OCI-LY1 (cell line): ENCODE measurements around the gene ITM2B.

Experiments
- H2AFZ ChIP-seq: fragments of 200-600 bp; sonication (generic), shearing (Covaris generic); 2 replicates; pipeline ENCODE4 v1.6.0; 2014; ENCODE audit warnings: antibody characterized with exemption, mild to moderate bottlenecking, low read length
- H3F3A ChIP-seq: fragments of 200-600 bp; sonication (generic), shearing (Covaris generic); 2 replicates; pipeline ENCODE4 v1.6.0; 2014; ENCODE audit warnings: mild to moderate bottlenecking, antibody characterized with exemption, low read length, moderate library complexity; ENCODE audit not compliant: insufficient read depth
- H3K27ac ChIP-seq: fragments of 200-600 bp; sonication (generic); 2 replicates; pipeline ENCODE4 v1.5.1; 2014; ENCODE audit warnings: low read length, mixed run types, mild to moderate bottlenecking, low read depth; ENCODE audit not compliant: poor library complexity, severe bottlenecking
- H3K27me3 ChIP-seq: fragments of 200-600 bp; sonication (generic); 2 replicates; pipeline ENCODE4 v1.6.0; 2014; ENCODE audit warnings: antibody characterized with exemption, mild to moderate bottlenecking, low read length, moderate library complexity; ENCODE audit not compliant: insufficient read depth
- H3K36me3 ChIP-seq: fragments of 200-600 bp; sonication (generic); 2 replicates; pipeline ENCODE4 v1.6.1; 2014; ENCODE audit warnings: mild to moderate bottlenecking, antibody characterized with exemption, low read length, moderate library complexity, mixed read lengths; ENCODE audit not compliant: insufficient read depth
- H3K4me1 ChIP-seq: fragments of 200-600 bp; sonication (generic); 2 replicates; pipeline ENCODE4 v1.5.1; 2014; ENCODE audit warnings: mild to moderate bottlenecking, low read length, moderate library complexity; ENCODE audit not compliant: insufficient read depth, severe bottlenecking
- H3K4me2 ChIP-seq: fragments of 200-600 bp; sonication (generic), shearing (Covaris generic); 2 replicates; pipeline ENCODE4 v1.6.1; 2014; ENCODE audit warnings: low read length
- H3K4me3 ChIP-seq: fragments of 200-600 bp; sonication (generic); 2 replicates; pipeline ENCODE4 v1.5.1; 2014; ENCODE audit warnings: low read length, low read depth, mild to moderate bottlenecking, mixed read lengths; ENCODE audit not compliant: poor library complexity, severe bottlenecking
- H3K79me2 ChIP-seq: fragments of 200-600 bp; shearing (Covaris generic); 2 replicates; pipeline ENCODE4 v1.6.1; 2016; ENCODE audit warnings: mixed run types, low read length, mixed read lengths; ENCODE audit not compliant: insufficient read depth
- H3K9ac ChIP-seq: fragments of 200-600 bp; sonication (generic), shearing (Covaris generic); 2 replicates; pipeline ENCODE4 v1.6.1; 2014; ENCODE audit warnings: mild to moderate bottlenecking, low read length, mixed read lengths
- H3K9me2 ChIP-seq: fragments of 200-600 bp; sonication (generic), shearing (Covaris generic); 2 replicates; pipeline ENCODE4 v1.6.1; 2014; ENCODE audit warnings: low read depth, mild to moderate bottlenecking, low read length, mixed read lengths
- H3K9me3 ChIP-seq: fragments of 200-600 bp; shearing (Covaris generic); 2 replicates; pipeline ENCODE4 v1.6.1; 2014; ENCODE audit warnings: low read length, mixed read lengths
- H4K20me1 ChIP-seq: fragments of 200-600 bp; sonication (generic), shearing (Covaris generic); 2 replicates; pipeline ENCODE4 v1.6.0; 2016; ENCODE audit warnings: mild to moderate bottlenecking, low read length; ENCODE audit not compliant: insufficient read depth
- EZH2 ChIP-seq: fragments of 200-600 bp; sonication (generic), shearing (Covaris generic); IDR thresholded peaks from 2 replicates; pipeline ENCODE4 v1.8.0; 2017; ENCODE audit warnings: borderline replicate concordance, mixed run types, mild to moderate bottlenecking, antibody characterized with exemption, low read length, moderate library complexity, mixed read lengths
- TF ChIP-seq, protein P1 (sequence below): fragments of 200-600 bp; sonication (generic), shearing (Covaris generic); IDR thresholded peaks from 2 replicates; pipeline ENCODE4 v1.5.1; 2017; ENCODE audit warnings: mild to moderate bottlenecking, antibody characterized with exemption, low read length, moderate library complexity, mixed read lengths

ITM2B gene

DNA sequence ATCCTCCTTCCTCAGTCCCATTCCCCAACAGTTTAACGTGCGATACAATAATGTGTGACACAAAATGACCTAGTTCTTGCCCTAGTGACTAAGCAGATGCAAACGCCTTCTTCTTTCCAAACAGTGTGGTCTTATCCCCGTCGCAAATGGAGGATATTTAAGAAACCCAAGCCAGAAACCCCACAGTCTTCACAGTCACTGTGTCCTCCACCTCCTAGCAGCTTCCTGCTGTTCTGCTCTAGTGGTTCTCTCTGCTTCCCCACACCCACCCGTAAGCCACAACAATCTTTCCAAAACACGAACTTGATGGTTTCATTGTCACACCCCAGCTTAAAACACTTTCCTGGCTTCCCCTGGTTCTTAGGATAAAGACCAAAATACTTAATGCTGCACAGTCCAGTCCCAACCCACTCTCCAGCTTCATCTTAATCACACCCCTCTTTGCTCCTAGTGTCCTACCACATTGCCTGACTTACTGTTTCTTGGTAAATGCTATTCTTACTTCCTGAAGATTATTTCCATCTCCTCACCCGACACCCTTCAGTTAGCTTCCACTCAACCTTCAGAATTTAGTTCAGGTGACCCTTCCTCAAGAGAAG is 32.3 kb downstream of the ITM2B start:
- Histone ChIP-seq H3K27ac (peak overlapping the region; percentile 28), H3K79me2 (no peaks in the 10 kb centered on the region), H3F3A (no peaks in the 10 kb centered on the region), H3K4me1 (peaks cover 30% of the 10 kb centered on the region), H3K4me3 (no peak overlapping the region), H3K27me3 (no peaks in the 10 kb centered on the region), H3K9ac (no peak overlapping the region), H3K9me2 (no peaks in the 10 kb centered on the region), H2AFZ (no peak overlapping the region), H3K9me3 (no peaks in the 10 kb centered on the region), H4K20me1 (no peaks in the 10 kb centered on the region), H3K4me2 (peak overlapping the region; percentile 16; the same call in 1 of the 2 replicates), H3K36me3 (peaks cover 35% of the 10 kb centered on the region)
- TF ChIP-seq EZH2, result no peak

DNA sequence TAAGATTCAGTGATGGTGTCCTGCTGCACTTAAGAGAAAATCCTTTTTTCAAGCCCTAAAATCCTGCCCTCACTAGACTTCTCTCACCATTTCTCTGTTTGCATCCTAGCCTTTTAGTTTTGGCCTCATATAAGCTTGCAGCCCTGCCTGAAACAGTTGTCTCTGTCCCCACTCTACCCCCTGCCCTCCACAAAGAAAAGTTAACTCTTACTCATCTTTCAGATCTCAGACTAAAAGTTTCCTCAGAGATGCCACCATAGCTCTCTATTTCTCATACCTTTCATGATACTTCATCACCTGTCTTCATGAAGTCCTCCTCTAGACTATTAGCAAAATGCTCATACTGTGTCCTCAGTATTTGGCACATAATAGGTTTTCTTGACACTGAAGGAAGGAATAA is 33.1 kb downstream of the ITM2B start:
- H3K27me3 ChIP-seq, result no peaks in the 10 kb centered on the region
- no peaks in the 10 kb centered on the region for H4K20me1 ChIP-seq
- H3K27ac ChIP-seq, result peak overlapping the region; percentile 28
- no peak overlapping the region for H3K4me3 ChIP-seq
- H3K36me3 ChIP-seq, result peaks cover 29% of the 10 kb centered on the region
- no peak overlapping the region for H3K9ac ChIP-seq
- TF ChIP-seq, protein P1, sequence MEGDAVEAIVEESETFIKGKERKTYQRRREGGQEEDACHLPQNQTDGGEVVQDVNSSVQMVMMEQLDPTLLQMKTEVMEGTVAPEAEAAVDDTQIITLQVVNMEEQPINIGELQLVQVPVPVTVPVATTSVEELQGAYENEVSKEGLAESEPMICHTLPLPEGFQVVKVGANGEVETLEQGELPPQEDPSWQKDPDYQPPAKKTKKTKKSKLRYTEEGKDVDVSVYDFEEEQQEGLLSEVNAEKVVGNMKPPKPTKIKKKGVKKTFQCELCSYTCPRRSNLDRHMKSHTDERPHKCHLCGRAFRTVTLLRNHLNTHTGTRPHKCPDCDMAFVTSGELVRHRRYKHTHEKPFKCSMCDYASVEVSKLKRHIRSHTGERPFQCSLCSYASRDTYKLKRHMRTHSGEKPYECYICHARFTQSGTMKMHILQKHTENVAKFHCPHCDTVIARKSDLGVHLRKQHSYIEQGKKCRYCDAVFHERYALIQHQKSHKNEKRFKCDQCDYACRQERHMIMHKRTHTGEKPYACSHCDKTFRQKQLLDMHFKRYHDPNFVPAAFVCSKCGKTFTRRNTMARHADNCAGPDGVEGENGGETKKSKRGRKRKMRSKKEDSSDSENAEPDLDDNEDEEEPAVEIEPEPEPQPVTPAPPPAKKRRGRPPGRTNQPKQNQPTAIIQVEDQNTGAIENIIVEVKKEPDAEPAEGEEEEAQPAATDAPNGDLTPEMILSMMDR, result no peak
- TF ChIP-seq EZH2, result no peak
- H3K9me3 ChIP-seq, result no peaks in the 10 kb centered on the region
- H3K9me2 ChIP-seq, result no peaks in the 10 kb centered on the region
- peaks cover 30% of the 10 kb centered on the region for H3K4me1 ChIP-seq
- H3K4me2 ChIP-seq, result no peak overlapping the region
- no peaks in the 10 kb centered on the region for H3K79me2 ChIP-seq
- no peak overlapping the region for H2AFZ ChIP-seq
- no peaks in the 10 kb centered on the region for H3F3A ChIP-seq

DNA sequence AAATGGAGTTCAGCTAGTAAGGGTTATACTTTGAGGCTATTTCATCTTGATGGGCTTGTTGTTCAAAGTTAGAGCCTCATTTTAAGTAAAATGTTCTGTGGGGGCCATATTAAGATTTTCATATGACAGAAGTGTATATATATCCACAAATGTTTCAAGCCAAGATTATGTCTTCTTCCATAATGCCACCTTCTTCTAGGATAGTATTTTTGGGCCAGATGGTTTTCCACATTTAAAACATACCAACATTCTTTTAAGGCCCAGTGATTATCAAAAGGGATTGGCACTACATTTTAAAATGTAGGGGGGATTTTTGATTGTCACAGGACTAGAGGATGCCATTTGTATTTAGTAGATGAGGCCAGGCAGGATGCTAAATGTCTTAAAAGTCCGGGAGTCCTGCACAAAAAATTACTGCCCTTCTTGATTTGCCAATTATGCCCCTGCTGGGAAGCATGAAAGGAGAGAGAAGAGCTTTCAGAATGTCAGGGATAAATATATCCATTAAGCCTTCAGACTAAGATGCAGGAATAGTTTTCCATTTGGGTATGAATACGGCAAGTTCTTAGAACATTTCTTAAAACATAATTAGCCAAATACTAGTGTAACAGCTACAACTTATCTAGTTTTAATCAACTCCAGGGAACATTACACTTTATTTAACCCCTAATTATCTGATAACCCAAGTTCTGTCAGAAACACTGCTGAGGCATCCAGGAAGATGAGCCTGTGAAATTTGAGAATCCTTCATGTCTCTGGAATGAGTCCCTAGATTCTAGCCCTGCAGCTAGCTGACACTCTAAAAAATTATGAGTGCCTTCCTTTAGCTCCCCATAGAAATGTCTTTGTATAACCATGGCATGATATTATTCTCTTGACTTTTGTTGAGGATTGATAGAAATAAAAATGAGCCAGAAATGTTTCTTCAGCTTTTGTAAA is 34.0 kb downstream of the ITM2B start:
- Histone ChIP-seq H3K4me2 (no peak overlapping the region), H4K20me1 (no peaks in the 10 kb centered on the region), H3K9me2 (no peaks in the 10 kb centered on the region), H3K4me3 (no peak overlapping the region), H3K4me1 (peaks cover 30% of the 10 kb centered on the region), H2AFZ (no peak overlapping the region), H3K79me2 (no peaks in the 10 kb centered on the region), H3K36me3 (peaks cover 22% of the 10 kb centered on the region), H3K27me3 (no peaks in the 10 kb centered on the region), H3K27ac (no peak overlapping the region), H3K9ac (no peak overlapping the region), H3F3A (no peaks in the 10 kb centered on the region), H3K9me3 (no peaks in the 10 kb centered on the region)
- TF ChIP-seq EZH2, result no peak
- TF ChIP-seq, protein P1, result no peak
